ENCODE data around the gene KCNAB2. TPM values are rescaled to one million over a fixed set of nuclear protein-coding genes. Genes with fewer than 3 reads are reported as not detected.
"Not testable (repeated sequence)": the region's sequence is repeated elsewhere in the genome, so short reads cannot be mapped to it uniquely, and the experiment has no call there.

KCNAB2 gene
- total RNA-seq, 3 donors from 2014 or later = 199 to 230 (median 202) TPM

DNA sequence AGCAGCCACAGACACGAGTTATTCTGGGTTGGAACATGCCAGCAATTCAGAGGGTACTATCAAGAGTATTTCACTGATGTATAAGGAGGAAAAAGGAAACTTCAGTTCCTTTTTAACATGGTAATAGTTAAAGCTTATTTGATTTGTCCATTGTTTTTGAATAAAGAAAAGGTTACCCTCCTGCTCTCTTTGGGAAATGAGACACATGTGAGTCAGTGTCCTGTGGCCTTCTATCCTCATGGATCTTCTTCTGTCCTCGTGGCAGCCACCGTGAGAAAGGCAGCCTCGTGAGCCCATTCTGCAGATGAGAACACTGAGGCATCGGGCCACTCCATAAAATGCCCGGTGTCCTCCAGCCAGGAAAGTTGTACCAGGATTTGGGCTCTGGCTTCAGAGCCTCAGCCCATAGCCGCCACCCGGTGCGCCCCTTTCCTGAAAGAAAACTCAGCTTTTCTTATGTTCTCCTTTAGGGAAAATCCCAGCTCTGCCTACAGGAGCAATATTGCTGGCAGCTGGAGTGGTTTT lies 24.8 kb downstream of the KCNAB2 start:
- DNase-seq = no peak
- no peaks in the 10 kb centered on the region for H3K9me3 Mint-ChIP-seq
- H3K36me3 Mint-ChIP-seq (ENCODE audit: insufficient read depth) = peaks cover 10% of the 10 kb centered on the region
- no peak for ATAC-seq
- no peaks in the 10 kb centered on the region for H3K27me3 Mint-ChIP-seq (ENCODE audit: low read depth)
- no peaks in the 10 kb centered on the region for H3K4me1 Mint-ChIP-seq (ENCODE audit: low read depth)
- H3K4me3 Mint-ChIP-seq = no peak overlapping the region

DNA sequence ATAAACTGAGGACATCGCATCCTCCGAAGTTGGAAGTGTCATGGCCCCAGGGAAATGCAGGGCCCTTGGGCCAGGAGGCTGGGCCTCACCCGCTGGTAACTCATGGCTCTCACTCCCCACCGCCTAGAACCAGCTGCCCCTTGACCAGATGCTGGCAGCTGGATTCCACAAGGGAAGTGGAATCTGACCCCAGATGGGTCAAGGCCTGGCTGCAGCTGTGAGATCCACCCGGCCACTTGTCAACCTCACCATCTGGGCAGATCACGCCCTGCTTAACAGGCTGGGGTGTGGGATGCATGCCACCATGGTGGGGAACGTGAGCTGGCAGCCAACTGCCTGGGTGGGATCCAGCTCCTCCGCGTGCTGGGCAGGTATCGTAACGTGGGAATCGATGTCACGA lies 25.5 kb downstream of the KCNAB2 start:
- no peaks in the 10 kb centered on the region for H3K9me3 Mint-ChIP-seq
- H3K36me3 Mint-ChIP-seq (ENCODE audit: insufficient read depth) = peaks cover 15% of the 10 kb centered on the region
- H3K27me3 Mint-ChIP-seq (ENCODE audit: low read depth) = no peaks in the 10 kb centered on the region
- H3K4me3 Mint-ChIP-seq = no peak overlapping the region
- DNase-seq = no peak
- ATAC-seq = no peak
- H3K4me1 Mint-ChIP-seq (ENCODE audit: low read depth) = no peaks in the 10 kb centered on the region

DNA sequence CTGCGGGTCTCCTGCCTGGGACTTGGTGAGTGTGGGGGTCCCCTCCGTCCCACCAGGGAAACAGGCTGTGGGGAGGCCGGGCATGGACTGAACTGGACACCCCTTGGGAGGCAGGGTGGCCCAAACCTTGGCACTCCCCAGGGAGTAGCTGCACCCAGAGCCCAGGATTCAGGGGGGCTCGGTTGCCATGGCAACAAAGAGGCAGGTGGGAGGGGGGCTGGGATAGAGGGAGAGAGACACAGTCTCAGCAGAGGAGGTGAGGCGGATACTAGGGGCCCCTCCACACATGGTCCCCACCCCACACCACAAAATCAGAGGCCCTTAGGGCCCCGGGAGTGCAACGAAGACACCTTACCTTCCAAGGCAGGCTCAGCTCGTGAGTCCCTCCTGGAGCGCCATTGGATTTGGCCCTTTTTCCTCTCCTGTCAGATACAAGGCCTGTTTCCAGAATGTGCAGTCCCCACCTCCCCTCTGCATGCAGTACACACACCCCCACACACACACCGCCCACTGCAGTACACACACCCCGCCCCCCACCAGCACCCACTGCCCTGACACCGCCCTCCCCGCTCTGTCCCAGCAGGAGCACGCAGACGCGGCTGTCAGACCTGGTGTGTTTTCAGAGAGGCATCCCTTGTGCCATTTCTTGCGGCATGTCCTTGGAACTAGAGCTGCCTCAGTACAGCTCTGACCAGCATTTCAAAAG lies 27.2 kb downstream of the KCNAB2 start:
- Mint-ChIP-seq H3K4me1 (ENCODE audit: low read depth) (no peaks in the 10 kb centered on the region), H3K4me3 (no peak overlapping the region), H3K27me3 (ENCODE audit: low read depth) (no peaks in the 10 kb centered on the region), H3K36me3 (ENCODE audit: insufficient read depth) (peaks cover 16% of the 10 kb centered on the region), H3K9me3 (no peaks in the 10 kb centered on the region)
- no peak for DNase-seq
- no peak for ATAC-seq

DNA sequence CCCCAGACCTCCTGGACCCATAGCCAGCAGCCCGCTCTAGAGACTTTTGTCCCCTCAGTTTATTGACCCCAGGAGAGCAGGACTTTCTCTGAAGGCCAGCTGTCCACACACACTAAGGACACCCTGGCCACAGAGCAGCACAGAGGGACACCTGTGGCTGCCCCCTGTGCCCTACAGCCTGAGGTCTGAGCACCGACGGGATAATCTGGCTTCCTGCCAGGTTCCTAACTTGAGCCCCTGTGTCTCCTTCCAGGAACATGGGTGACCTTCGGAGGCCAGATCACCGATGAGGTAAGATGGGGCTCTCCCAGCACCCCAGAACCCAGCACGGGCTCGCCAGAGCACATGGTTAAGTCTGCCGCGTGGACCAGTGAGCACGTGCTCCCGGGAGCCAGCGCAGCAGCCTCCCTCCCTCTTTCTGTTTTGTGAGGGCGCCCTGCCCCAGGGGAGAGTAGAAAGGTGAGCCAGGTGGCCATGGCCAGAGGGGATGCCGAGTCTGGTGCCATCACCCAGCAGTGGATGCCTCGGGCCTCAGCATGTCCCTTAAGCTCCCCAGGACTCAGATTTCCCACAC lies 27.9 kb downstream of the KCNAB2 start:
- DNase-seq (no peak), ATAC-seq (no peak)
- Mint-ChIP-seq H3K4me3 (no peak overlapping the region), H3K27me3 (ENCODE audit: low read depth) (no peaks in the 10 kb centered on the region), H3K36me3 (ENCODE audit: insufficient read depth) (peaks cover 21% of the 10 kb centered on the region), H3K9me3 (no peaks in the 10 kb centered on the region), H3K4me1 (ENCODE audit: low read depth) (no peaks in the 10 kb centered on the region)

DNA sequence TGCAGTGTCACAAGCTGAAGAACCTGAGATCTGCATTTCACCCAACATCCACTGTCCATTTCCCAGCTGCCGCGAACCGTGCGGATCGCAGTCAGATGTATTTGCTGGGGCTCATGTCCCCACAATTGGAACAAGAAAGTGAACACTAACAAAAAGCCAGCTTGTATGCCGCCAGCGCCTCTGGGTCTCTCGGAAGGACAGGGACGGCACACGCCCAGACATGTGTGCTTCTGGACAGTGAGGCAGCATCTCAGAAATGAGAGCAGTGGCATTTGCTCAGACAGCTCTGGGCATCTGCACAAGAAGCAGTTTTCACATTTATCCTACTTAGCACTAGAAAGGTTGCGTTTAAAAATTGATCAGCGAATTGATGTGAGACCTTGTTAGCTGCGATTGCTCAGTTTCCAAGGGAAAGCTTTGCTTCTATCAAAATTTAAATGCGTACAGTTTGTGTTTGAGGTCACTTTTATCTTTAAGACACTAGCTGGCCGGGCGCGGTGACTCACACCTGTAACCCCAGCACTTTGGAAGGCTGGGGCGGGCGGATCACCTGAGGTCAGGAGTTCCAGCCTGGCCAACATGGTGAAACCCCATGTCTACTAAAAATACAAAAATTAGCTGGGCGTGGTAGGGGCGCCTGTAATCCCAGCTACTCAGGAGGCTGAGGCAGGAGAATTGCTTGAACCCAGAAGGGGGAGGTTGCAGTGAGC lies 28.7 kb downstream of the KCNAB2 start:
- ATAC-seq = no peak
- Mint-ChIP-seq H3K27me3 (ENCODE audit: low read depth) (no peaks in the 10 kb centered on the region), H3K36me3 (ENCODE audit: insufficient read depth) (peaks cover 22% of the 10 kb centered on the region), H3K4me3 (no peak overlapping the region), H3K9me3 (no peaks in the 10 kb centered on the region), H3K4me1 (ENCODE audit: low read depth) (no peaks in the 10 kb centered on the region)
- DNase-seq = no peak

DNA sequence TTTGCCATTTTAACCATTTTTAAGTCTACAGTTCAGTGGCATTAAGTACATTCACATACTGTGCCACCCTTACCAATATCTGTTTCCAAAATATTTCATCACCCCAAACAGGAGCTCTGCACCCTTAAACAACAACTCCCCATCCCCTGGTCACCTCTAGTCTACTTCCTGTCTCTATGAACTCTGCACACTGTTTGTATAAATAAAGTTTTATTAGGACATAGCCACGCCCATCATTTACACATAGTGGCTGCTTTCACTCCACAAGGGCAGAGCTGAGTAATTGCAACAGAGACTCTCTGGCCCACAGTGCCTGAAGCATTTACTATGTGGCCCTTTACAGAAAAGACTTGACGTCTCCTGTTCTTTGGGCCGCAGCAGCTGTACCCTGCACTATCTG lies 30.1 kb downstream of the KCNAB2 start:
- no peaks in the 10 kb centered on the region for H3K27me3 Mint-ChIP-seq (ENCODE audit: low read depth)
- no peaks in the 10 kb centered on the region for H3K9me3 Mint-ChIP-seq
- H3K36me3 Mint-ChIP-seq (ENCODE audit: insufficient read depth) = peaks cover 22% of the 10 kb centered on the region
- H3K4me3 Mint-ChIP-seq = no peak overlapping the region
- DNase-seq = no peak
- ATAC-seq = no peak
- H3K4me1 Mint-ChIP-seq (ENCODE audit: low read depth) = no peaks in the 10 kb centered on the region

DNA sequence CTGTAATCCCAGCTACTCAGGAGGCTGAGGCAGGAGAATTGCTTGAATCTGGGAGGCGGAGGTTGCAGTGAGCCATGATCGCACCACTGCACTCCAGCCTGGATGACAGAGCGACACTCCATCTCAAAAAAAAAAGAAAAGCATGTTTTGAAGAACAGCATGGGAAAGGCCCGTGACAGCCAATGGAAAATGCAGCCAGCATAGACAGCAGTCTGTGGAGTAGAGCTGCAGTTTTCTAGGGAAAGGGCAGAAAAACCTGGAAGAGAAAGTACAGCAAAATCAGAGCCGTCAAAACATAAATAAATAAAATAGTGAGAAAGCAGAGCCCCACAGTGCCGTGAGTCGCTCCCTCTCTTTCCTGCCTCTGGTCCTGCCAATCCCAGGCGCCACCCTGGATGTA lies 31.4 kb downstream of the KCNAB2 start:
- not testable (repeated sequence) for H3K9me3 Mint-ChIP-seq; H3K27me3 Mint-ChIP-seq (ENCODE audit: low read depth)
- peaks cover 25% of the 10 kb centered on the region for H3K36me3 Mint-ChIP-seq (ENCODE audit: insufficient read depth)

DNA sequence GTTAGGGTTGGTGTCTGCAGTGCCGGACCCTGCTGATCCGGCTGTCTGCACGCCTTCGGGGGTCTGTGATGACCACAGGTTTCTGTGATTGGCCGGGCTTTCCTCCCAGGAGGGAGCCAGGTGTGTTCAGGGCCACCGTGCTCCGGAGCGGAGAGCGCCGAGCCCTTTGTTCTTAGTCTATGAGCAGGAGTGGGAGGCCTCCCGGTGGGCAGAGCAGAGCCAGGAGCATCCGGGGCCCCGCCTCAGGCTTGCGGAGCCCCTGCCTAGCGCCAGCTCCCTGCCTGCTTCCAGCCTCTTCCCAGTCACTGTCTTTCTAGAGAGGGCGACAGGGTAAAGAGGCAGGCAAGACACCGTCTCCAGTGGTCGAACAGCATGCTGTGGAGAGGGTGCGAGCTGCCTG lies 31.8 kb downstream of the KCNAB2 start:
- no peak overlapping the region for H3K4me3 Mint-ChIP-seq
- peaks cover 25% of the 10 kb centered on the region for H3K36me3 Mint-ChIP-seq (ENCODE audit: insufficient read depth)
- no peaks in the 10 kb centered on the region for H3K27me3 Mint-ChIP-seq (ENCODE audit: low read depth)
- ATAC-seq = no peak
- no peak for DNase-seq
- no peaks in the 10 kb centered on the region for H3K4me1 Mint-ChIP-seq (ENCODE audit: low read depth)
- H3K9me3 Mint-ChIP-seq = no peaks in the 10 kb centered on the region

More for the DNA sequence above, 31.4 kb downstream of the KCNAB2 start:
- ATAC-seq; DNase-seq; H3K4me3 Mint-ChIP-seq; H3K4me1 Mint-ChIP-seq (ENCODE audit: low read depth): not testable (repeated sequence)

DNA sequence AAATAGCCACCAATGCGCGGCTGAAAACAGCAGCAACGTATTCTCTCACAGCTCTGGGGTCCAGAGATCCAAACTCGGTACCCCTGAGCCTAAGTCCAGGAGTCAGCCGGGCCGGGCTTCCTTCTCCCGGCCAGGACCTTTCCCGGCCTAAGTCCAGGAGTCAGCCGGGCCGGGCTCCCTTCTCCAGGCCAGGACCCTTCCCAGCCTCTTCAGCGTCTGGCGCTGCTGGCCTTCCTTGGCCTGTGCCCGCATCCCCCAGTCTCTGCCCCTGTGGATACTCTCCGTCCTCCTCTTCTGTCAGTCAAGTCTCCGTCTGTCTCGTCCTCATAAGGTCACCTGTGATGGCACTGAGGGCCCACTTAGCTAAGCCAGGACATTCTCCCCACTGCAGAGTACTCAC lies 32.2 kb downstream of the KCNAB2 start:
- Mint-ChIP-seq H3K27me3 (ENCODE audit: low read depth) (no peaks in the 10 kb centered on the region), H3K36me3 (ENCODE audit: insufficient read depth) (peaks cover 25% of the 10 kb centered on the region), H3K9me3 (no peaks in the 10 kb centered on the region)

DNA sequence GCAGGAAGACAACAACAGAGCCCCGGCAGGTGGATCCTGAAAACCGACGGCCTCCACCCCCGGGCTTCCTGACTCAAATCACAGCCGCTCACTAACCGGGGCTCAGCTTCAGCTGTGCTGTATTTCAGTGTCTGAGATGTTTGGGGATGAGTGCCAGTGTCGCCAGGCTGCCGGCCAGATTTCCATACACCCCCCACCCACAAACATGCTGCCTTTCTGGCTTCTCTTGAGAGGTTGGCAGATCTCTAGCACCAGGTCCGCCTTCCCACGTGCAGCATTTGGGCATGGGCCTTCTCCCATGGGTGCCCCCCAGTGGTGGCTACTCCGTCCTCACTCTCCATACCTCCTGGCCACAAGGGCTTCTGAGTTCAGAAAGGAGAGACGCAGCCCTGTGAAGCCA lies 34.8 kb downstream of the KCNAB2 start:
- no peaks in the 10 kb centered on the region for H3K9me3 Mint-ChIP-seq
- peaks cover 25% of the 10 kb centered on the region for H3K36me3 Mint-ChIP-seq (ENCODE audit: insufficient read depth)
- H3K4me3 Mint-ChIP-seq = no peak overlapping the region
- ATAC-seq (no peak), DNase-seq (no peak)
- H3K27me3 Mint-ChIP-seq (ENCODE audit: low read depth) = no peaks in the 10 kb centered on the region
- H3K4me1 Mint-ChIP-seq (ENCODE audit: low read depth) = no peaks in the 10 kb centered on the region

More for the DNA sequence above, 32.2 kb downstream of the KCNAB2 start:
- Mint-ChIP-seq H3K4me3 (no peak overlapping the region), H3K4me1 (ENCODE audit: low read depth) (no peaks in the 10 kb centered on the region)
- no peak for DNase-seq
- no peak for ATAC-seq

DNA sequence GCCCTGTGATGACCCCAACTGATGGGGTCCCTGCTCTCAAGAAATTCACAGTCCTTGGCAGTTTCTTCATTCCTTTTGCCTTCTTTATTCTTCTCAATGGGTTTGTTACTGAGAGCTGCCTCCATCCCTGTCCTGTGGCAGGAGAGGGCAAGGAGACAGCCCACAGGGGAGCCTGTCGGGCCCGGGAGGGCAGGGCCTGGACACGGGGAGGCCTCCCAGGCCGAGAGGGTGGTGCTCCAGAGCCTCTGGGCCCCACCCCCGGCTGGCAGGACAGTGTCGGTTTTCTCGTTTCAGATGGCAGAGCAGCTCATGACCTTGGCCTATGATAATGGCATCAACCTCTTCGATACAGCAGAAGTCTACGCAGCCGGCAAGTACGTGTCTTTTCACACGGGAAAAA lies 36.2 kb downstream of the KCNAB2 start:
- Mint-ChIP-seq H3K4me3 (no peak overlapping the region), H3K9me3 (no peaks in the 10 kb centered on the region), H3K4me1 (ENCODE audit: low read depth) (no peaks in the 10 kb centered on the region), H3K36me3 (ENCODE audit: insufficient read depth) (peaks cover 19% of the 10 kb centered on the region), H3K27me3 (ENCODE audit: low read depth) (no peaks in the 10 kb centered on the region)
- DNase-seq (no peak), ATAC-seq (no peak)

DNA sequence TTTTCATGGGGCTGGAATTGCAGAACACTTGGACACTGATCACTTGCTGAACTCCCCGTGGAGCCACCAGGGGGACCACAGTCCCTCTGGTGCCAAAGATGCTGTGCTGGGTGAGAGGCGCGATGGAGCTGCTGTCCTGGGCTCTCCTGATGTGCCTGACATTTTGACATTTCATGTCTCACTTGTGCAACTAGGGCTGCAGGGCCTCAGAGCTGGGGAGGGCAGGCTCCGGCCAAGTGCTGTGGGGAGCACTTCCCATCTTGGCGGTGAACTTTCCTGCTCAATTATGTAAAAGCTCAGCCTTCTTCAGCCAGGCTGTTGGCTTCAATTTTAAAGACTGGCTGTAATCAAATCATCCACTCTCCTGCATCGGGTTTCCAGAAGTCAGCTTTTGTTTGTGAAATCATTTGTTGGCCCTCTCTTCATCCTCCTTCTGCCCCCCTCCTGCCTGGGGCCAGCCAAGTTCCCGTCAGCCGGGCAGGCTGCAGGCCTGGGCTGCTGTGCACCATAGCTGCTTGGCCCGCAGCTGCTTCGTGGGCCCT lies 36.8 kb downstream of the KCNAB2 start:
- H3K9me3 Mint-ChIP-seq = no peaks in the 10 kb centered on the region
- no peaks in the 10 kb centered on the region for H3K27me3 Mint-ChIP-seq (ENCODE audit: low read depth)
- DNase-seq (no peak), ATAC-seq (no peak)
- peaks cover 19% of the 10 kb centered on the region for H3K36me3 Mint-ChIP-seq (ENCODE audit: insufficient read depth)
- H3K4me3 Mint-ChIP-seq = no peak overlapping the region
- no peaks in the 10 kb centered on the region for H3K4me1 Mint-ChIP-seq (ENCODE audit: low read depth)

DNA sequence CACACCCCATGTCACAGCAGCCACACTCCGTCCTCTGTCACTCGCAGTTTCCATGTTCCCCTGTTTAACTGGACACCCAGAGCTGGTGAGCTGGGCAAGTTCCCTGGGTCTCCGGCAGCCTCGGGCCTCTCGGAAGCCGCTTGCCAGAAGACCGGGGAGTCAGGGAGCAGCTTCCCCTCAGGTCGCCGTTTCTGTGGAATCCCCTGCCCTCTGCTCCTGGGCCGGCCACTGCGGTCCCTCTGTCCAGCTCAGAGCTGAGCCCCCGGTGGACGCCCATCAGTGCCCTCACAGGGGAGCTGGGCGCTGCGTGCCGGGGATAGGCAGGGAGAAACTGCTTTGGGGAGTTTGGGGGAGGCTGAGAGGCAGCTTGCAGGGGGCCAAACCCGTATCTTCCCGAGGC lies 37.7 kb downstream of the KCNAB2 start:
- H3K9me3 Mint-ChIP-seq = no peaks in the 10 kb centered on the region
- H3K4me1 Mint-ChIP-seq (ENCODE audit: low read depth) = no peaks in the 10 kb centered on the region
- DNase-seq (no peak), ATAC-seq (no peak)
- H3K36me3 Mint-ChIP-seq (ENCODE audit: insufficient read depth) = peaks cover 15% of the 10 kb centered on the region
- H3K4me3 Mint-ChIP-seq = no peak overlapping the region
- H3K27me3 Mint-ChIP-seq (ENCODE audit: low read depth) = no peaks in the 10 kb centered on the region

DNA sequence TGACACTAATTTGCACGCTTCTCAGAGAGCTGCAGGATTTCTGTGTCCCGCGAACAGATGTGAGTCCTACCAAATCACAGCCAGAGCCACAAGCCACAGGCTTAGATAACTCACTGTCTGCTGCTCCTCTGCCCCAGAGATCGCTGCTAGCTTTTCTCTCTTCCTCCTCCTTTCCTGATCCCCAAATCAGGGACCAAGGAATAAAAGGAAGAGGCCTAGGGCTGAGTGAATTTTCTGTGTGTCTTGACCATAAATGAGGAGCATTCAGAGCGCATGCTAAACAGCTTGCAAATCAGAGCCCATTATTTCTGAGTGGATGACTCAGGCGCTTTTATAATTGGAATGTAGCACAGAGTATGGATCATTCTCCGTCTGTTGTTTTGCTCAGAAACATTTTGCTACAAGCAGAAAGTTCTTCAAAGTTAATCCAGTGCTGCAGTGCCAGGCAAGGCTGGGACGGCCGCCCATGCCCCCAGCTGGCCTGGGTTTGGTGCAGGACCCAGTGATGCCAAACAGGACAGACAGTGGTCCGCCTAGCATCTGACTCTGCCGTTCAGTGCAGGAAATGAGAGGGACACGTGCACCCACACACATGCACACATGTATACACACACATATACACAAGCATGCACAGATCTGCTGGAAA lies 38.2 kb downstream of the KCNAB2 start:
- no peaks in the 10 kb centered on the region for H3K27me3 Mint-ChIP-seq (ENCODE audit: low read depth)
- H3K4me3 Mint-ChIP-seq = no peak overlapping the region
- ATAC-seq = no peak
- DNase-seq = no peak
- no peaks in the 10 kb centered on the region for H3K4me1 Mint-ChIP-seq (ENCODE audit: low read depth)
- H3K9me3 Mint-ChIP-seq = no peaks in the 10 kb centered on the region
- H3K36me3 Mint-ChIP-seq (ENCODE audit: insufficient read depth) = peaks cover 11% of the 10 kb centered on the region
